ENCODE measurements around the gene PPP1R1C.

Gene PPP1R1C

GRCh38 chr2:181972431-181973170, 13.1 kb upstream of the PPP1R1C start:
- TF ChIP-seq, protein P1, sequence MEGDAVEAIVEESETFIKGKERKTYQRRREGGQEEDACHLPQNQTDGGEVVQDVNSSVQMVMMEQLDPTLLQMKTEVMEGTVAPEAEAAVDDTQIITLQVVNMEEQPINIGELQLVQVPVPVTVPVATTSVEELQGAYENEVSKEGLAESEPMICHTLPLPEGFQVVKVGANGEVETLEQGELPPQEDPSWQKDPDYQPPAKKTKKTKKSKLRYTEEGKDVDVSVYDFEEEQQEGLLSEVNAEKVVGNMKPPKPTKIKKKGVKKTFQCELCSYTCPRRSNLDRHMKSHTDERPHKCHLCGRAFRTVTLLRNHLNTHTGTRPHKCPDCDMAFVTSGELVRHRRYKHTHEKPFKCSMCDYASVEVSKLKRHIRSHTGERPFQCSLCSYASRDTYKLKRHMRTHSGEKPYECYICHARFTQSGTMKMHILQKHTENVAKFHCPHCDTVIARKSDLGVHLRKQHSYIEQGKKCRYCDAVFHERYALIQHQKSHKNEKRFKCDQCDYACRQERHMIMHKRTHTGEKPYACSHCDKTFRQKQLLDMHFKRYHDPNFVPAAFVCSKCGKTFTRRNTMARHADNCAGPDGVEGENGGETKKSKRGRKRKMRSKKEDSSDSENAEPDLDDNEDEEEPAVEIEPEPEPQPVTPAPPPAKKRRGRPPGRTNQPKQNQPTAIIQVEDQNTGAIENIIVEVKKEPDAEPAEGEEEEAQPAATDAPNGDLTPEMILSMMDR (IDR thresholded peaks at IDR 0.05; ENCODE audit: low read depth, low read length) = no peak
- no peak overlapping the region for H3K4me3 ChIP-seq (ENCODE audit: low read depth, low read length)

DNA sequence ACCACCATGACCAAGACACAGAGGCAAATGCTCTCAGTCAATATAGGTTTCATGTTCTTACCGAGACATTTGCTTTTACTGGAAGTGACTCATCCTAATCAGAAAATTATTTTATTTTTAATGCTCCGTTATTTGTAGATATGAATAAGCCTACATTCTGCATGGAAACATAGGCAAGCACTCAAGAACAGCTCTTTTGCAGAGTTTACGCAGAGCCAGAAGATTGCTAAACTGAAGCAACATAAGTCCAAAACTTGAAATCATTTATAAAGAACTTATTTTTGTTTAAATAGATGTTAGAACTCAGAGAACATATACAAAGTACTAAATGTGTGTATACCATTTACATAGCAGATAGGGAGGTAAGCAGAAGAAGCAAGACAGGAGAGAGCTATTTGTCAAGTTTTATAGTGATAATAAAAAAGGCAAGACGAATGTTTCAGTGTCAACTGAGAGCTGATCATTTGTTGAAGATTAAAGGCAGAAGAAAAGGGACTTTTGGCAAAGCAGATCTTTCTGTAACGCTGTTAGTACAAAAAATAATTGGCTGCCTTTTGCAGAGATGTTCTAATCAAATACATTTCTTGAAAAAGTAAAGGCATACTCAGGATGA, 12.4 kb upstream of the PPP1R1C start:
- TF ChIP-seq, protein P1 (IDR thresholded peaks at IDR 0.05; ENCODE audit: low read depth, low read length) = no peak
- H3K4me3 ChIP-seq (ENCODE audit: low read depth, low read length) = no peak overlapping the region

DNA sequence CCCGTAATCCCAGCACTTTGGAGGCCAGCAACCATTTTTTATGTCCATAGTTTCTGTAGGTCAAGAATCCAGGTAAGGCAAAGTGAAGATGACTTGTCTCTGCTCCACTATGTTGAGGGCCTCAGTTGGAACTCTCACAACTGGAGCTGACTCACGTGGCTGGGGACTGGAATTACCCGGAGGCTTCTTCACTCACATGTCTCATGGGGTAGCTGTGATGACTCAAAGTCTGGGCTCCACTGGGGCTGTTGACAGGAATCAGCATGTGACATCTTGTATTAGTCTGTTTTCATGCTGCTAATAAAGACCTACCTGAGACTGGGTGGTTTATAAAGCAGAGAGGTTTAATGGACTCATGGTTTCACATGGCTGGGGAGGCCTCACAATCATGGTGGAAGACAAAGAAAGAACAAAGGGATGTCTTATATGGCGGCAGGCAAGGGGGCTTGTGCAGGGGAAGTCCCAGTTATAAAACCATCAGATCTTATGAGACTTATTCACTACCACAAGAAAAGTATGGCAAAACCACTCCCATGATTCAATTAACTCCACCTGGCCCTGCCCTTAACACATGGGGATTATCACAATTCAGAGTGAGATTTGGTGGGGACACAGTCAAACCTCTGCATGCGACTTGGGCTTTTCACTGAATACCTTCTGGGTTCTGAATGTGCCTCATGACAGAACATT, 7.8 kb upstream of the PPP1R1C start:
- H3K4me3 ChIP-seq (ENCODE audit: low read depth, low read length) = no peak overlapping the region
- TF ChIP-seq, protein P1 (IDR thresholded peaks at IDR 0.05; ENCODE audit: low read depth, low read length) = no peak

DNA sequence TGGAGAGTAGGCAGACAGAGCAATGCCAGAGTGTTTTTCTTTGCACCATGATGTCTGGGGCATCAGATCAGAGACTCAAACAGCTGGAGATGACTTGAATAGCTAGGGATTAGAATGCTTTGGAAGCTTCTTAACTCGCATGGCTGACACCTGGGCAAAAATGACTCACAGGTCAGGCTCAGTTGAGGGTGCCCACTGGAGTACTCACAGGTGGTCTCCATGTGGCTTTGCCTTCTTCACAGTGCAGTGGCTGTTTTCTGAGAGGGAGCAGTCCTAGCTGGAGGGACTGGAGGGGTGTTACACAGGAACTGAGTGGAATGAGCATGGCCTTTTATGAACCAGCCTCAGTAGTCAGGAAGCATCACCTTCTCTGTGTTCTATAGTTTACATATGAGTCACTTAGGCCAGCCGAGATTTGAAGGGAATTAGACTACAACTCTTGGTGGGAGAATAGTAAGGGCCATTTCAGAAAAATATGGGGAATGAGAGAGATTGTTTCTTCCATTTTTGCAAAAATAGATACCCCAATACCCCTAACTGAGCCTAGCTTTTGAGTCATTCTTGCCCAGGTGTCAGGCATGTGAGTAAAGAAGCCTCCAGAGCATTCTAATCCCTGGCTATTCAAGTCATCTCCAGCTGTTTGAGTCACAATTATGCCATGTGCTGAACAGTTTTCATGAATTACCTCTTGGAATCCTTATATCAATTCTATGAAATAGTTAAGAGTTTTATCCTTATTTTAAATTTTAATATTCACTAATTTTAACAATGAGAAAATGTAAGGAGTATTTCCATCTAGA, 7.1 kb upstream of the PPP1R1C start:
- TF ChIP-seq, protein P1 (IDR thresholded peaks at IDR 0.05; ENCODE audit: low read depth, low read length) = no peak
- no peak overlapping the region for H3K4me3 ChIP-seq (ENCODE audit: low read depth, low read length)

GRCh38 chr2:181984060-181984459, 1.6 kb upstream of the PPP1R1C start:
- H3K4me3 ChIP-seq (ENCODE audit: low read depth, low read length) = no peak overlapping the region
- TF ChIP-seq, protein P1 (IDR thresholded peaks at IDR 0.05; ENCODE audit: low read depth, low read length) = no peak

DNA sequence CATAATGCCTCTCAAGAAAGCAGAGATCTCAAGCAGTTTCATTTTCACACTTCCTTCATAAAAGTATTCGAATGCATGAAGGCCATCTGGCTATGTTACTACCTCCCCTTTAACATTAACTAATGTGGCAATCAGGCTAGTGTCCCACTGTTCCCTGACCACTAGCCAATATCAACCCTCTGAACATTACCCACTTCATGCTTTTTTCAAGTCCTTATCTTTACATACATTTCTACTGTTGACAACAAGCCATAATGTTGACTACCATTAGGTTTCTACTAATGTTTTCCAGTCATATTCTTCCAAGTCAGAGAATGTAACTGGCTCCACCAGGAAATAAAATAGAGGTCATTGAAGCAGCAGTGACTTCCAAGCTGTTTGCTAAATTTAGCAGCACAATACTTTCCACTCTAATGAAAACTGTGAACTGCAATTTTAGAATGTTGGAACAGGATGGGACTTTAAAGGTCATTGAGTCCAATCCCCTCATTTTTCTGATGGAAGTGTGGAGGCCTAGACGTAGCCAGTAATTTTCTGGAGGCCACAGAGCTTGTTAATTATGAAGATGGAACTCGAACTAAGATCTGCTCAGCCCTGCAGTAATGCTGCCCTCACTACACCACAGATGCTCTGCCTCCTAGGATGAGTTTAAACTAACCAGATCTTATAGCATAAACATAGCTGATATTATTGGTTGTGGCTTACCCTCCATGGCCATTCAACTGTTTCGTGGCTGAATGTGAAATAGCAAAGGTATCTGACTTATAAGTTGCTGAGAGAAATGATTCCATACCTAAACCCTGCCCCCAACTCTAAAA, 630 bp upstream of the PPP1R1C start:
- TF ChIP-seq, protein P1 (IDR thresholded peaks at IDR 0.05; ENCODE audit: low read depth, low read length) = no peak
- no peak overlapping the region for H3K4me3 ChIP-seq (ENCODE audit: low read depth, low read length)

Data from WI38 (cell line).